ENCODE data around the gene LAP3.

Gene LAP3

GRCh38 chr4:17616283-17616682 lies 39.3 kb downstream of the LAP3 start:
- H2AK5ac ChIP-seq (ENCODE audit: low read depth, low read length) = no peak overlapping the region
- DNase-seq (ENCODE audit: low spot score) = no peak
- H2BK15ac ChIP-seq (ENCODE audit: low read length) = no peak overlapping the region
- peak overlapping the region in 1 of 2 donors; percentile 9 for H3K4me3 ChIP-seq (ENCODE audit: low read length in 2 of 2)
- H3K27ac ChIP-seq (replicated peaks; ENCODE audit: low read length) = no peak overlapping the region
- no peak overlapping the region for H4K8ac ChIP-seq (ENCODE audit: low read depth, low read length)
- no peak overlapping the region for H3K23ac ChIP-seq (ENCODE audit: low read depth, low read length, poor library complexity)
- no peak overlapping the region for H3K18ac ChIP-seq (ENCODE audit: low read length)
- peaks cover 9% of the 10 kb centered on the region for H3K79me1 ChIP-seq (ENCODE audit: low read depth, low read length)
- no CpG with 5 or more reads among the region's 5 CpGs for WGBS, 2 donors (ENCODE audit: extremely low coverage in 2 of 2, insufficient read length in 2 of 2, insufficient replicate concordance in 1 of 2)
- H2AFZ ChIP-seq (ENCODE audit: low read length) = no peak overlapping the region
- peak overlapping the region; percentile 23 for H3K4me2 ChIP-seq (ENCODE audit: insufficient read depth, low read length, poor library complexity, severe bottlenecking)
- peaks cover 14 to 51% of the 10 kb centered on the region in 2 donors for H3K36me3 ChIP-seq (replicated peaks in 1 of 2; ENCODE audit: control insufficient read depth in 2 of 2, insufficient read depth in 2 of 2, low read length in 2 of 2)
- no peak overlapping the region for H3K9ac ChIP-seq (ENCODE audit: low read depth, low read length, poor library complexity)
- no peak overlapping the region for H3K4ac ChIP-seq (ENCODE audit: low read length)
- H2BK12ac ChIP-seq (ENCODE audit: low read length) = no peak overlapping the region
- no peak overlapping the region for H2BK5ac ChIP-seq (ENCODE audit: low read length)
- H2BK120ac ChIP-seq (ENCODE audit: low read depth, low read length) = no peak overlapping the region
- H3K27me3 ChIP-seq (ENCODE audit: control insufficient read depth in 3 of 3, insufficient read depth in 3 of 3, low read depth in 1 of 3, low read length in 3 of 3) = no peaks in the 10 kb centered on the region
- H3K4me1 ChIP-seq (ENCODE audit: control insufficient read depth in 2 of 2, insufficient read depth in 1 of 2, low read depth in 1 of 2, low read length in 2 of 2) = no peaks in the 10 kb centered on the region
- no peaks in the 10 kb centered on the region for H3K9me3 ChIP-seq (replicated peaks in 1 of 2; ENCODE audit: control insufficient read depth in 2 of 2, insufficient read depth in 1 of 2, low read depth in 1 of 2, low read length in 2 of 2)
- no peak overlapping the region for H4K91ac ChIP-seq (ENCODE audit: low read depth, low read length, poor library complexity)
- no peak overlapping the region for H3K14ac ChIP-seq (ENCODE audit: low read length)

GRCh38 chr4:17618926-17619325 lies 41.9 kb downstream of the LAP3 start:
- Histone ChIP-seq H3K18ac (ENCODE audit: low read length) (no peak overlapping the region), H3K79me1 (ENCODE audit: low read depth, low read length) (peaks cover 12% of the 10 kb centered on the region), H2BK5ac (ENCODE audit: low read length) (no peak overlapping the region), H3K23ac (ENCODE audit: low read depth, low read length, poor library complexity) (no peak overlapping the region), H3K4me2 (ENCODE audit: insufficient read depth, low read length, poor library complexity, severe bottlenecking) (no peak overlapping the region), H3K36me3 (replicated peaks in 1 of 2; ENCODE audit: control insufficient read depth in 2 of 2, insufficient read depth in 2 of 2, low read length in 2 of 2) (peaks cover 32 to 77% of the 10 kb centered on the region in 2 donors), H3K4me3 (ENCODE audit: low read length in 2 of 2) (no peak overlapping the region), H3K27me3 (ENCODE audit: control insufficient read depth in 3 of 3, insufficient read depth in 3 of 3, low read depth in 1 of 3, low read length in 3 of 3) (no peaks in the 10 kb centered on the region), H3K27ac (replicated peaks; ENCODE audit: low read length) (no peak overlapping the region), H2AFZ (ENCODE audit: low read length) (no peak overlapping the region), H2AK5ac (ENCODE audit: low read depth, low read length) (no peak overlapping the region), H4K91ac (ENCODE audit: low read depth, low read length, poor library complexity) (no peak overlapping the region), H3K4me1 (ENCODE audit: control insufficient read depth in 2 of 2, insufficient read depth in 1 of 2, low read depth in 1 of 2, low read length in 2 of 2) (no peaks in the 10 kb centered on the region), H2BK120ac (ENCODE audit: low read depth, low read length) (no peak overlapping the region), H3K14ac (ENCODE audit: low read length) (no peak overlapping the region), H3K4ac (ENCODE audit: low read length) (no peak overlapping the region), H2BK12ac (ENCODE audit: low read length) (no peak overlapping the region), H3K9me3 (replicated peaks in 1 of 2; ENCODE audit: control insufficient read depth in 2 of 2, insufficient read depth in 1 of 2, low read depth in 1 of 2, low read length in 2 of 2) (no peaks in the 10 kb centered on the region), H2BK15ac (ENCODE audit: low read length) (no peak overlapping the region), H3K9ac (ENCODE audit: low read depth, low read length, poor library complexity) (no peak overlapping the region), H4K8ac (ENCODE audit: low read depth, low read length) (no peak overlapping the region)
- DNase-seq (ENCODE audit: low spot score) = no peak
- WGBS, 2 donors (ENCODE audit: extremely low coverage in 2 of 2, insufficient read length in 2 of 2, insufficient replicate concordance in 1 of 2) = no CpG with 5 or more reads among the region's 1 CpG

- WGBS, 2 donors (ENCODE audit: extremely low coverage in 2 of 2, insufficient read length in 2 of 2, insufficient replicate concordance in 1 of 2) = no CpG with 5 or more reads among the region's 7 CpGs
- no peak overlapping the region for H3K4me3 ChIP-seq (ENCODE audit: low read length in 2 of 2)
- no peak overlapping the region for H3K14ac ChIP-seq (ENCODE audit: low read length)
- no peak overlapping the region for H2AFZ ChIP-seq (ENCODE audit: low read length)
- H3K27me3 ChIP-seq (ENCODE audit: control insufficient read depth in 3 of 3, insufficient read depth in 3 of 3, low read depth in 1 of 3, low read length in 3 of 3) = no peaks in the 10 kb centered on the region
- no peak overlapping the region for H4K8ac ChIP-seq (ENCODE audit: low read depth, low read length)
- H3K9me3 ChIP-seq (replicated peaks in 1 of 2; ENCODE audit: control insufficient read depth in 2 of 2, insufficient read depth in 1 of 2, low read depth in 1 of 2, low read length in 2 of 2) = no peaks in the 10 kb centered on the region
- DNase-seq (ENCODE audit: low spot score) = no peak
- H3K23ac ChIP-seq (ENCODE audit: low read depth, low read length, poor library complexity) = no peak overlapping the region
- H2BK5ac ChIP-seq (ENCODE audit: low read length) = no peak overlapping the region
- H3K27ac ChIP-seq (replicated peaks; ENCODE audit: low read length) = no peak overlapping the region
- H2BK15ac ChIP-seq (ENCODE audit: low read length) = no peak overlapping the region
- H2BK120ac ChIP-seq (ENCODE audit: low read depth, low read length) = no peak overlapping the region
- H3K79me1 ChIP-seq (ENCODE audit: low read depth, low read length) = peaks cover 12% of the 10 kb centered on the region
- H3K4me2 ChIP-seq (ENCODE audit: insufficient read depth, low read length, poor library complexity, severe bottlenecking) = no peak overlapping the region
- no peak overlapping the region for H3K18ac ChIP-seq (ENCODE audit: low read length)
- no peak overlapping the region for H3K4ac ChIP-seq (ENCODE audit: low read length)
- H2AK5ac ChIP-seq (ENCODE audit: low read depth, low read length) = no peak overlapping the region
- H3K9ac ChIP-seq (ENCODE audit: low read depth, low read length, poor library complexity) = no peak overlapping the region
- H4K91ac ChIP-seq (ENCODE audit: low read depth, low read length, poor library complexity) = no peak overlapping the region
- peaks cover 35 to 83% of the 10 kb centered on the region in 2 donors for H3K36me3 ChIP-seq (replicated peaks in 1 of 2; ENCODE audit: control insufficient read depth in 2 of 2, insufficient read depth in 2 of 2, low read length in 2 of 2)
- H2BK12ac ChIP-seq (ENCODE audit: low read length) = no peak overlapping the region
- H3K4me1 ChIP-seq (ENCODE audit: control insufficient read depth in 2 of 2, insufficient read depth in 1 of 2, low read depth in 1 of 2, low read length in 2 of 2) = no peaks in the 10 kb centered on the region
Measured at GRCh38 chr4:17619416-17620105, 42.6 kb downstream of the LAP3 start.

GRCh38 chr4:17623451-17624001 lies 46.5 kb downstream of the LAP3 start:
- no peak overlapping the region for H3K4me2 ChIP-seq (ENCODE audit: insufficient read depth, low read length, poor library complexity, severe bottlenecking)
- H4K91ac ChIP-seq (ENCODE audit: low read depth, low read length, poor library complexity) = no peak overlapping the region
- no peaks in the 10 kb centered on the region for H3K4me1 ChIP-seq (ENCODE audit: control insufficient read depth in 2 of 2, insufficient read depth in 1 of 2, low read depth in 1 of 2, low read length in 2 of 2)
- DNase-seq (ENCODE audit: low spot score) = no peak
- no peak overlapping the region for H3K14ac ChIP-seq (ENCODE audit: low read length)
- H2BK15ac ChIP-seq (ENCODE audit: low read length) = no peak overlapping the region
- H3K79me1 ChIP-seq (ENCODE audit: low read depth, low read length) = peaks cover 6% of the 10 kb centered on the region
- peaks cover 53 to 99% of the 10 kb centered on the region in 2 donors for H3K36me3 ChIP-seq (replicated peaks in 1 of 2; ENCODE audit: control insufficient read depth in 2 of 2, insufficient read depth in 2 of 2, low read length in 2 of 2)
- H3K4me3 ChIP-seq (ENCODE audit: low read length in 2 of 2) = no peak overlapping the region
- WGBS, 2 donors (ENCODE audit: extremely low coverage in 2 of 2, insufficient read length in 2 of 2, insufficient replicate concordance in 1 of 2) = no CpG with 5 or more reads among the region's 7 CpGs
- H2AK5ac ChIP-seq (ENCODE audit: low read depth, low read length) = no peak overlapping the region
- no peak overlapping the region for H2AFZ ChIP-seq (ENCODE audit: low read length)
- no peak overlapping the region for H2BK12ac ChIP-seq (ENCODE audit: low read length)
- H3K23ac ChIP-seq (ENCODE audit: low read depth, low read length, poor library complexity) = no peak overlapping the region
- H2BK5ac ChIP-seq (ENCODE audit: low read length) = no peak overlapping the region
- H3K27ac ChIP-seq (replicated peaks; ENCODE audit: low read length) = no peak overlapping the region
- H3K4ac ChIP-seq (ENCODE audit: low read length) = no peak overlapping the region
- H4K8ac ChIP-seq (ENCODE audit: low read depth, low read length) = no peak overlapping the region
- H3K9me3 ChIP-seq (replicated peaks in 1 of 2; ENCODE audit: control insufficient read depth in 2 of 2, insufficient read depth in 1 of 2, low read depth in 1 of 2, low read length in 2 of 2) = no peaks in the 10 kb centered on the region
- no peak overlapping the region for H3K18ac ChIP-seq (ENCODE audit: low read length)
- no peak overlapping the region for H3K9ac ChIP-seq (ENCODE audit: low read depth, low read length, poor library complexity)
- H3K27me3 ChIP-seq (ENCODE audit: control insufficient read depth in 3 of 3, insufficient read depth in 3 of 3, low read depth in 1 of 3, low read length in 3 of 3) = no peaks in the 10 kb centered on the region
- H2BK120ac ChIP-seq (ENCODE audit: low read depth, low read length) = no peak overlapping the region
